Stimulated activated CD8-positive, alpha-beta memory T cell treated with anti-CD3 and anti-CD28 coated beads, Interleukin-15, amount 100 ng/mL, for 4 hours (primary cell): ENCODE data around the gene WDR89.
"Not testable (repeated sequence)": the region's sequence is repeated elsewhere in the genome, so short reads cannot be mapped to it uniquely, and the experiment has no call there.

Experiments used
- DNase-seq, 2 donors: peaks; one replicate each; pipeline ENCODE4 v3.0.0-alpha.2; 2020; ENCODE audit warnings: low read depth in 2 of 2

Gene WDR89

GRCh38 chr14:63641473-63642228 is at the start of gene WDR89:
Gene WDR89, minus strand, starts transcription at chr14:63641871. Its CDS starts 41,929 bp downstream, at chr14:63599942.
- peak; percentile 92 to 96 for DNase-seq

GRCh38 chr14:63689132-63689531 is 47.5 kb upstream of the WDR89 start:
- DNase-seq, result no peak

DNA sequence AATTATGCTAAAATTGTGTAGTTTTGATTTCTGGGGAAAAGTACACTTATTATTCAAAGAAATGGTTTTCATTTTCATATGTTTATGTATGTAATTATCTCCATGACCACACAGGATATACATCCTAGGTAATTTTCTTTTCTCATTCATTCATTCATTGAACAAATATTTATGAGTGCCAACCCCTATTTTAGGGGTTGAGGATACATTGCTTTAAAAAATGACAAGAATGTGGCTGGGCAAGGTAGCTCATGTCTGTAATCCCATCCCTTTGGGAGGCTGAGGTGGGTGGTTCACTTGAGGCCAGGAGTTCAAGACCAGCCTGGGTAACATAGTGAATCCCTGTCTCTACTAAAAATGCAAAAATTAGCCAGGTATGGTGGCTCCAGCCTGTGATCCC is 45.3 kb upstream of the WDR89 start:
- no peak for DNase-seq

DNA sequence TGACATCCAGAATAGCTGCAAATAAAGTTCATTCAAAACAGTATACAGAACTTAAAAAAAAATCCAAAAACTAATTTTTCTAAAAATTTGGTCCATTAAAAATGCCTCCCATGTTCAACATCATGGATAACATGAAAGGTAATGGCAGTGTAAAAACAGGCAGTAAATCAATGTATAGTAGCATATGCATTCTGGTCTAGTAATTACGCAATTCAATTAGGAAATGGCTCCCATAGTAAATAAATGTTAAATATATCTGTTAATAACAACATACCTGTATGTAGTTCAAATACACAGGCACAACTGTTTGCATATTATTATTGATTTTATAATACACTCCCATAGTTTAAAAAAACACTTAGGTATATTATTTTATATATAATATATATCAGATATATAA is 43.7 kb upstream of the WDR89 start:
- no peak for DNase-seq

DNA sequence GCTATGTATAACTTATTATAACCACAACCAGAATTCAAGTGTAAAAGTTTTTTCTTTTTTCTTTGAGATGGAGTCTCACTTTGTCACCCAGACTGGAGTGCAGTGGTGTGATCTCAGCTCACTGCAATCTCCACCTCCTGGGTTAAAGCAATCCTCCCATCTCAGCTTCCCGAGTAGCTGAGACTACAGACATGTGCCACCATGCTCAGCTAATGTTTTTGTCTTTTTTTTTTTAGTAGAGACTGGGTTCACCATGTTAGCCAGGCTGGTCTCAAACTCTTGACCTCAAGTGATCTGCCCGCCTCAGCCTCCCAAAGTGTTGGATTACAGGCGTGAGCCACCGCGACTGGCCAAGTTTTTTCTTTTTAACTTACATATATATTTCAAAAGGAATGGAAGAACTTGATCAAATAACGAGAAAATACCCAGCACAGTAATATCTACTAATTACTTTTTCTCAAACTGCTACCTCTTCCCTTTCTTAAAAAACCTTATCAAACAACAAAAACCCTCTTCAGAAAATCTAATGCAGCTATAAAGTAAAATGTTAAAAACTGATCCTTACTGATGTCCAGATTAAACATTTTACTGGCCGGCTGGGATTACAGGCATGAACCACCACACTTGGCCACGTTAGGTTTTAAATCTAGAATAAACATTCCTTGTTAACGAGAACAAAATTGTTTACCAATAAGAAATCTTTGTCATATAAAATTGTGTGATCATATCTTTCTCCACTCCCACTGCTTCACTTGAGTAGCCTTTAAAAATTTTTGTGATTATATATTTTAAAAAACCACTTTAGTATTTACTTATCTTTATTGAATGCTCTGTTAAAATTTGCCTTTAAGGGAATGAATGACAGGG is 41.3 kb upstream of the WDR89 start:
- DNase-seq, result no peak

- no peak for DNase-seq
Measured at GRCh38 chr14:63678536-63678935, 36.9 kb upstream of the WDR89 start.

GRCh38 chr14:63677891-63678379 is 36.3 kb upstream of the WDR89 start:
- DNase-seq, result no peak

GRCh38 chr14:63676615-63677014 is 34.9 kb upstream of the WDR89 start:
- no peak for DNase-seq

DNA sequence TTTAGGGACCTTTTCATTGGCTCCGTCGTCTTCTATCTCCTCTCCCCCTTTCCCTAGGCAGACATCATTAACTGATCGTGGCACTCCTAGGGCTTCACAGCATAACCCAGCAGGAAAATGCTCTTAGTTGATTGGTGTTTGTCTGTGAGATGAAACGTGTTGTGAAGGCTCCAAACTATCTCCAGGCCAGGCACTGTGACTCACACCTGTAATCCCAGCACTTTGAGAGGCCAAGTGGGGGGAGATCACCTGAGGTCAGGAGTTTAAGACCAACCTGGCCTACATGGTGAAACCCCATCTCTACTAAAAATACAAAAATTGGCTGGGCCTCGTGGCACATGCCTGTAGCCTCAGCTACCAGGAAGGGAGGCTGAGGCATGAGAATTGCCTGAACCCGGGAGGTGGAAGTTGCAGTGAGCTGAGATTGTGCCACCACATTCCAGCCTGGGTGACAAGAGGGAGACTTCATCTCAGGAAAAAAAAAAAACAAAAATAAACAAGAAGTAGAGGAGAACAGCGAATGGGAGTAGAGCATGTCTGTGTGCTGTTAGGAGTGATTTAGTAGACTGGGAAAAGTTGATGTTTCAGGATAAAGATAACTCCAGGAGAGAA is 32.3 kb upstream of the WDR89 start:
- DNase-seq, result no peak

DNA sequence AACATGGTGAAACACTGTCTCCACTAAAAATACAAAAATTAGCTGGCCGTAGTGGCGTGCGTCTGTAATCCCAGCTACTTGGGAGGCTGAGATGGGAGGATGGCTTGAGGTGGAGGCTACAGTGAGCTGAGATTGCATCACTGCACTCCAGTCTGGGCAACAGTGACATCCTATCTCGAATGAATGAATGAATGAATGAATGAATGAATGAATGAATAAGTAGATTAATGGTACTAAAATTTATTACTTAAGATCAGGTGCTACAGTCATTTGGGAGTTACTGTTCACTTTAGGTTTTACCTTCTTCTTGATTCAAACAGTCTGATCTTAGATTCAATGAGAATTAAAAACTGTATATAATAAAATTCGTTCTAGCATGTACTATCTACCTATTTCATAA is 31.6 kb upstream of the WDR89 start:
- no peak for DNase-seq

DNA sequence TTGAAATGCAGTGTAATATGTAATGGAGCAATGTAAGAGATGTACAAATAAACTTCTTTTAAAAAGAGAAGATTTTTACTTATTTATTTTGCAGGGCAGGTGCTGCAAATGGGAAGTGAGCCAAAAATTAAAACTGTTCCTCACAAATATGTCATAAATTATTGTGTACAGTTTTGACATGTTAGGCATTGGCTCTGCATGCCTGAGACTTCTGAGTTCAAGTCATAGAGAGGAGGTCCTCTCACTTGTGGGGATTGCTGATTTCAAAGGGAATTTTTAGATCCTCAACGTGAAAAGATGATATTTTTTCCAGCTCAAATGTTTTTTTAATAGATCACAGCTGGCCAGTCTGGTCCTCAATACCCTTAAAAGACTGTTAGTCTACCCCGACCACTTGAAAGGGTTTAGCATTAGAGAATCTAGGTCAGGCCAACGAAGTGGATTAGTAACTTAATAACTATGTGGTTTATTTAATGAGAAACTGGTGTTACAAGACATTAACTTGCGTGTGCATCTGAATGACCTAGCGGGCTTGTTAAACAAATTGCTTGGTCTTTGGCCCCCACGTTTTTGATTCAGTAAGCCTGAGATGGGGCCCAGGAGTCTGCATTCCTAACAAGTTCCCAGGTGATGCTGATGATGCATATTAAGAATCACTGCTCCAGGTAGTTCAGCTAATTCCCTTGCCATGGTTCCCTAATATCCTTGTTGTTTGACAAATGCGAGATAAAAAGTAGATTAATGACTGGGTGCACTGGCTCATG is 30.9 kb upstream of the WDR89 start:
- no peak for DNase-seq

- DNase-seq, result no peak
Measured at GRCh38 chr14:63671987-63672386, 30.3 kb upstream of the WDR89 start.

GRCh38 chr14:63670692-63671091 is 29.0 kb upstream of the WDR89 start:
- DNase-seq, result no peak

DNA sequence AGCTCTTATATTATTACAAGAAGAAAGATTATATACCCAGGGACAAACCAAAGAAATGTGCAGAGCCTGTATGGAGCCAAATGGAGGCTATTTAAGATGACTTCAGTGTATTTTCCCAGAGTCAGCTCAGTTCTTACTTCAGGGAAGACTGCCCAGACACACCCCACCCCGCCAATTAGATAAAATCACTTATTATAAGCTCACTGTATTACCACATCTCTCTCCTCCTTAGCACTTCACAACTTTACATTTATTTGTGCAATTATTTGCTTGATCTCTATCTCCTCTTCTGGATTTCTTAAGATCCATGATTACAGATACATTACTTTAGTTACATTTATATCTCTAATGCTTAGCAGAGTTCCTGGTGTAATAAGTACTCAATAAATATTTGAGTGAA is 24.7 kb upstream of the WDR89 start:
- DNase-seq, result no peak

GRCh38 chr14:63663428-63664341 is 22.0 kb upstream of the WDR89 start:
- DNase-seq, result no peak

GRCh38 chr14:63662776-63663175 is 21.1 kb upstream of the WDR89 start:
- DNase-seq, result no peak

DNA sequence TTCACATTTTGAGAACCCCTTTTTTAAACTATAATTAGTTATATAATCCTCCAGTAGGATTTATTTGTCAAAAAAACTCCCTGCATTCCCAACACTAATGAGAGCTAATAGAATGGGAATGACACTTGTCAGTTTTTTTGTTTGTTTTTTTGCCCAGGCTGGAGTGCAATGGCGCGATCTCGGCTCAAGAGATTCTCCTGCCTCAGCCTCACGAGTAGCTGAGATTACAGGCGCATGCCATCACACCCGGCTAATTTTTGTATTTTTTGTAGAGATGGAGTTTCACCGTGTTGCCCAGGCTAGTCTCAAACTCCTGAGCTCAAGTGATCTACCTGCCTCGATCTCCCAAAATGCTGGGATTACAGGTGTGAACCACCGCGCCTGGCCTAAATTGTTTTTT is 20.2 kb upstream of the WDR89 start:
- DNase-seq, result not testable (repeated sequence)

GRCh38 chr14:63659726-63660125 is 18.1 kb upstream of the WDR89 start:
- no peak for DNase-seq

DNA sequence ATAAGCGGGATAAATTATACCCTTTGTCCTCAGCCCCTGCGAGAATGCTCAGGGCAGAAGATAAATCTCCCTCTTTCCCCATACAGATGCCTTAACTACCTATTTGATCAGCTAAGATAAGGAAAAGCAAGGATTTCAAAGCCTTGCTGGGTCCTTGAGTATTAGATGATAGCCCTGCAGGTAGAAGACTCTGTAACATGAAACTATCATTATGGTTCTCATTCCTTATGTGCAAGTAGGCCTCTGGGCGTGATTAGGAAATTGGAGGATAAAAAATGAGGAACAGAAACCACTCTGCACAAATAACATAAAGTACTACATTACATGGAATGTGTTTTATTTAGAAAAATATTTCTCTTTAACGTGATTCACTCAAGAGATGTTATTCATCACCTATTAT is 14.5 kb upstream of the WDR89 start:
- no peak for DNase-seq

GRCh38 chr14:63654936-63655335 is 13.3 kb upstream of the WDR89 start:
- no peak for DNase-seq

- DNase-seq, result no peak
Measured at GRCh38 chr14:63654346-63654745, 12.7 kb upstream of the WDR89 start.
